Left forelimb (tissue), 1 donor: Measurements from ENCODE around the gene FRK.
A peak's percentile ranks its signal among the peaks of the same experiment; 100 is the strongest.
"Not testable (repeated sequence)": the region's sequence is repeated elsewhere in the genome, so short reads cannot be mapped to it uniquely, and the experiment has no call there.

ENCODE experiments used
- DNase-seq: peaks from one replicate; pipeline ENCODE4 v3.0.0-alpha.2; 2018; ENCODE audit warnings: low spot score

FRK gene, protein sequence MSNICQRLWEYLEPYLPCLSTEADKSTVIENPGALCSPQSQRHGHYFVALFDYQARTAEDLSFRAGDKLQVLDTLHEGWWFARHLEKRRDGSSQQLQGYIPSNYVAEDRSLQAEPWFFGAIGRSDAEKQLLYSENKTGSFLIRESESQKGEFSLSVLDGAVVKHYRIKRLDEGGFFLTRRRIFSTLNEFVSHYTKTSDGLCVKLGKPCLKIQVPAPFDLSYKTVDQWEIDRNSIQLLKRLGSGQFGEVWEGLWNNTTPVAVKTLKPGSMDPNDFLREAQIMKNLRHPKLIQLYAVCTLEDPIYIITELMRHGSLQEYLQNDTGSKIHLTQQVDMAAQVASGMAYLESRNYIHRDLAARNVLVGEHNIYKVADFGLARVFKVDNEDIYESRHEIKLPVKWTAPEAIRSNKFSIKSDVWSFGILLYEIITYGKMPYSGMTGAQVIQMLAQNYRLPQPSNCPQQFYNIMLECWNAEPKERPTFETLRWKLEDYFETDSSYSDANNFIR

GRCh38 chr6:116060572-116061283, at the start of gene FRK:
FRK (minus strand) TSS chr6:116060891; CDS start chr6:116060311, 580 bp downstream.
- DNase-seq = no peak

DNA sequence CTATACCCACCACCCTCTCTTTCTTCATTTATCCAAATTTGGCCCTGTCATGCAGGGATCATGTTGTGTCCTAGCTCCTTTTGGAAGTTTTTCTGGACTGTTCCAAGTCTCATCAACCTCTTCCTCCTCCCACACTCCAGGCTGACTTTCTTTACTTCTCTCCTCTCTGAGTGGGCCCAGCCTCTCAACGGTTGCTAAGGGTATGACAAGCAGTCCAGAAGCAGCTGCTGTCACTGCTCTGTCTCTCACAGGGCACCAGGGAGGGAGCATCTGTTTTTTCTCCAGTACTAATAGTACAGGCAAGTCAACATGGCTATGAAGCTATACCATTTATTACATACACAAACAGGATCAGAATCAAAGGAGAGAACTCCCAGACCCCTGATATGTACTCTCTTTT, 48.1 kb upstream of the FRK start:
- DNase-seq = no peak

GRCh38 chr6:116106146-116106545, 45.5 kb upstream of the FRK start:
- DNase-seq = no peak

DNA sequence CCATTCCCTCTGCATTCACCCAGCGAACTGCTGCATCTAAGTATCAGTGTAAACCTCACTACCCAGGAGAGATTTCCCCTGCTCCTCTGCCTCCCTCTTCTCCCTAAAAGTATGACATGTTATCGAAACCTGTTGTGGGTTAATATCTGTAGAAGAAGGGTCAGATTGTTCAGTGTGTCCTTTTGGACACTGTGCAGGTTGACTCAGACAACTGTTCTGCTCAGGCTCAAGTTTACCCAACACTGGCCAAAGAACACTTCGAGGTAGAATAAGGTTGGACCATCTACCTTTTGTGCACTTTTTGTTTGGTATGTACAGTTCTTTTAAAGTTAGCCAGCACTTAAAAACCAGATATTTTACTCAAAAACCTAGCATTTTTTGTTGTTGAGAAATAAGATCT, 44.6 kb upstream of the FRK start:
- no peak for DNase-seq

- DNase-seq = no peak
These were observed 43.9 kb upstream of the FRK start for GRCh38 chr6:116104636-116105035.

DNA sequence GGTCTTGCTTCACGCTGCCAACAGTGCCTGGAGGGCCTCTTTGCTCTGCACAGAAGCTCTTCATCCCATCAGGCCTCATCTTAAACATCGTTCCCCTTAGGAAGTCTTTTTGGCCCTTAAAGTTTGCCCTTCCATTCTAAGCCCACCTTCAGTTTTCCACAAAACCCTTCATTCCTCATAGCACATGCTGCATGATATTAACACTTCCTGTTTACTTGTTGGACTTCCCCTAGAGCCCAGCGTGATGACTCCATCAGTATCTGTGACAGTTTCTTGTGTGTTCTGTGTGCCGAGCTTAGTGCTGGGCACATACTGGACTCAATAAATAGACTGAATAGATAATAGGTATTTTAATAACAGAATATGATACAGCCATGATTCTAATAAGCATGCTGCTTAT, 42.2 kb upstream of the FRK start:
- no peak for DNase-seq

- DNase-seq = no peak
These were observed 41.1 kb upstream of the FRK start for GRCh38 chr6:116101790-116102189.

DNA sequence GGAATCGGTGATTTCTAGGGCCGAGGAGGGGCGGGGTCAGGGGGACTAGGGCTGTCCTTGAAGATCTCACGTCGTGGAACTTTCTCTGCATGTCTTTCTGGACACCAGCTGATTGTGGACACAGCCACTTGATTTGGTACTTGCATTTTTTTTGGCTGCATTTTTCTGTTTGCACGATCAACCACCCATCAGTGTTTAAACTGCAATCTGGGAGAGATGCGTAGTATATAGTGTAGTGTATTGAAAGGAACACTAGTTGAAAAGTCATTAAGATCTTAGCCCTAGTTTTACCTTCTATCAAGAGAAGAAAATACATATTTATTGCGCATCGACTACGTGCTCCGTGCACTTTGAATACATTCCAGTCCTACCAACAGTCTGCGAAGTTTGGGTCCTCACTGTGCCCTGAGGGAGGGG, 40.6 kb upstream of the FRK start:
- no peak for DNase-seq

DNA sequence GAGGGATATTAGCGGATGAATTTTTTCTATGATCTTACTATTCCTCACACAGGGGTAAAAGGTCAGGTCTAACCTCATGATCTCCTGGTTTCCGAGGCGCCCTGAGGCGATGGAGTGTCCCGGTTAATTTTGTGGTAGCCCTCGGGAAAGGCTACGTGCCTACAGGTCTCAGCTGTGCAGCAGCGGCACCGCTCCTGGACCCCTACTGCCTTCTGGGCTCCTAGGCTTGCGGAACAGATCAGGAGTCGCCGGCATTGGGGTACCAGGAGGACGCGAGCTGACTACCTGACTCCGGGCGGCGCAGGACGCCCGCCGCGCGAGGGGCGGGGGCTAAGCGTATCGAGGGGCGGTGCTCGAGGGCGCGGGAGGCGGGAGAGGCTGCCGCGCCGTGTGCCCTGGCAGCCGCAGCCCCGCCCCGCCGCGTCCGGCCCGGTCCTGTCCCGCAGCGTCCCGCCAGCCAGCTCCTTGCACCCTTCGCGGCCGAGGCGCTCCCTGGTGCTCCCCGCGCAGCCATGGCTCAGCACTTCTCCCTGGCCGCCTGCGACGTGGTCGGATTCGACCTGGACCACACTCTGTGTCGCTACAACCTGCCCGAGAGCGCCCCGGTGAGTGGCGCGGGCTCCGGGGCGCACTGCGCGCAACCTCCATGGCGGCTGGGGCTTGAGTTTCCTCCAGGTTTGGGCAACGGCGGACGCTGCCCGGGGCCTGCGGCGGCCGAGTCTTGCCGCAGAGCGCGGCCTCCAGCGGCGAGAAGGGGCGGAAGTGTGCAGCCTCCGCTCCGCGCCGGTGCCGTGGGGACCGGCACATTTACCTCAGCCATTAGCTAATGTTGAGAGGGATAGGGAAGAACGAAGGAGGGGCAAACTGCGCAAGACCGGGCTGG, 40.0 kb upstream of the FRK start, which contains the start of gene NT5DC1:
Gene NT5DC1 (plus strand): TSS at position 435 of the 883 bp plus-strand sequence. CDS start 78 bp downstream, at position 513.
- DNase-seq = peak; percentile 85

DNA sequence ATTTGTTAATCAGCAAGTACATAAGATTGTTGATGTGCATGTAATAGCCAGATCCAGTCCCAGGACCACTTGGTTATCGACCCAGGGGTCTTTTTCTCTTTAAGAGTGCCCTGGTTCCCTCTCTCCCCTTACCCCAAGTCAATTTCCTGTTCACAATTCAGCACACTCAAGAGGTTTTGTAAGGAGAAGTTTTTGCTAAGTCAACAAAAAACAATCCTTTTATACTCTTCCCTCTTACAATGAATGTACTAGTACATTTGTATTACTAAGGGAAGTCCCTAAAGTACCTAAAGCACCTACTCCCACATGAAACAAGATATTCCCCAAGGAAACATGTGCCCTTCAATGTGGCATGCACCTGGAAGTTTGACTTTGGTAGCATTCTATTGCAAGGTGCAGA, 38.3 kb upstream of the FRK start:
- no peak for DNase-seq

DNA sequence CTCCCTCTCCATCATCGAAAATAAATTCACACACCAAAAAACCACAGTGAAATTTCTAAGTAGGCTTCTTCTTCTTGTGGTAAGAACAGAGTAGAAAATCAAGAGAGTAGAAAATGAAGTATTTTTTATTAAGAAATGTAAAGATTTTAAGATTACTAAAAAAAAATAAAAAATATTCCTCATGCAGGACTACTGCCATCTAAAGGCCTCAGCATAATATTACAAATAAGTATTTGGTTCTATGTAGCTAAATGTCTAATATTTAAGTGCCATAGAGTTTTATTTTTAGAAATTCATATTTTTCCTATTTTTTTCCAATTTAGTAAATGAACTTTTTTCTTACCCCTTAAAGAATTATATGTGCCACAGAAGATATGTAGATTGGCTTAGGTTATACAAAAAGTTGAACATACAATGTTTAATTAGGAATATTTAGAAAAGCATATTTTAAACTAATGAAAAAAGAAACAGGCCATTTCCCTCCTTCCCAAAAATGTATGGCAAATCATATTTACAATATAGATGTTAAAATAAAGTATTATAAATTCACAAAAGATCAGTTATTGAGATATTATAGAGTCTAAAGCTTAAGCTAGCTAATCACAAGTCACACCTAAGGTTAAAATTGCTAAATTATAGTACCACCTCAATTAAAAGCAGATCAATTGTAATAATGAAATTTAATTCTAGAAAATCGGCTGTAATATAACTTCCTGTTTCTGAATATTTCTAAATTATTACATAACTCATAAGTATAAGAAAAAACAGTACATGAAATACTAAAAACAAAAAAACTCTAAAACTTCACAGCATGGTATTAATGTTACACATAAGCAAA, 36.5 kb upstream of the FRK start:
- no peak for DNase-seq

GRCh38 chr6:116096048-116096759, 35.5 kb upstream of the FRK start:
- not testable (repeated sequence) for DNase-seq

- DNase-seq = no peak
These were observed 33.4 kb upstream of the FRK start for GRCh38 chr6:116094041-116094440.

GRCh38 chr6:116090251-116090650, 29.6 kb upstream of the FRK start:
- no peak for DNase-seq

DNA sequence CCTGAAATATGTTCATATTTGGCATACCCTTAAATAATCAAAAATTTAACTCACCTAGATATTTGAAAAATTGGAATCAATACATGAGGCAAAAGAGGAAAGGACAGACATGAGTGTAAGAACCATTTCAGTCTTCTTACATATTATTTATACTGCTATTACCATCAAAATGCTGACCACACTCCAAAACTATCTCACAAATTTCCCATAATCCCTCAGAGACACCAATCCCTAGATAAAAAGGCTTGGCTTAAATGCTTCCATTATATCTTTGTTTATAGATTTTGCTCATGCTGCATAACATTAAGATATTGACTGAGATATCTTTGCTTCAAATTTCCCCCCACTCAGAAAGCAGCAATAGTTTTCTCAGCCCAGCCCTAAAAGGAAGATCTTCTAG, 28.3 kb upstream of the FRK start:
- DNase-seq = no peak

GRCh38 chr6:116087437-116088027, 26.8 kb upstream of the FRK start:
- DNase-seq = no peak

- DNase-seq = no peak
These were observed 23.6 kb upstream of the FRK start for GRCh38 chr6:116084284-116084683.

DNA sequence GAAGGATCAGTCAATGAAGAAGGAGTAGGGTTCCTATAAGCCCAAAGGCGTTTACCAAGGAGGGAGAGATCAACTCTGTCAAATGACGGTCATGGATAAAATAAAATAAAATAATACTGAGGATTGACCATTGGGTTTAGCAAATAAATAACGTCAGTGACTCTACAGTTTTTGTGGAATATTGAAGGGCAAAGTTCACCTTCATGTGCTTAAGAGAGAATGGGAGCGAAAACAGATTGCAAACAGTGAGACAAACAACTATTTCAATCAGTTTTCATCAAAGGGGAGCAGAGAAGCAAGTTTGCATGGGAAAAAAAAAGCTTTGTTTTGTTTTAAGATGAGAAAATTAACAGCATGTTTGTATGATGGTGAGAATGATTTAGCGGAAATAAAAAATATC, 22.4 kb upstream of the FRK start:
- DNase-seq = no peak

DNA sequence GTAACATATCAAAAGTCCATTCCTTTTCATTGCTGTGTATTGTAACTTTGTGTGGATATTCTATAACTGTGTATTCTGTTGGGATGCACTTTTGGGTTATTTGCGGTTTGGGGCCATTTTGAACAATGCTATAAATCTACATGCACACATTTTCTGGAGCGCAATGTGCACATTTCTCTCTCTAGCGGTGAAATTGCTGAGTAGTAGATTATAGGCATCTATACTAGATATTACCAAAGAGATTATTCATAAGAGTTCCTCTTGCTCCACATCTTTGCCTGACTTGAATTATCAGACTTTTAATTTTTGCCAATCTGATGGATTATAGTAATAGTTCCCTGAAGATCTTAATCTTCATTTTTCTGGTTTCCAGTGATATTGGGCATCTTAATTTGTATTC, 18.3 kb upstream of the FRK start:
- no peak for DNase-seq

DNA sequence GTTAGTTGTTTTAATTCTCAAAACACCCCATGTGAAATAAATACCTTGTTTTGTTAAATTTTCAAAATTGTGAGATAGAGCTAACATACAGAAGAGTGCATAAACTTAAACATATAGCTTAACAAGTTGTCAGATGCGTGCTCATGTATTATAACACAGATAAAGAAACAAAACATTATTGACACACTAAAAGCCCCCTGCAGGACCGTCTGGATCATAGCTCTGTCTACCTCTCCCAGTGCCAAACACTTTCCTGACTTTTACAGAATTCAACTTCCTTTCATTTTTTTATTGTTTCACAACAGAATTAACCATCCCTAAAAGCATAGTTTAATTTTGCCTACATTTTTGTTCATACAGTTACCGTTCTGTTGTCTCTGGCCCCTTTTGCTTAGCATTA, 17.8 kb upstream of the FRK start:
- DNase-seq = no peak
